GM10266 (cell line): ENCODE data around the gene RBMS1.
"Not testable (repeated sequence)": the region's sequence is repeated elsewhere in the genome, so short reads cannot be mapped to it uniquely, and the experiment has no call there.

ENCODE experiments used
- DNase-seq: peaks from one replicate; pipeline ENCODE4 v3.0.0; 2012; ENCODE audit errors: extremely low spot score
- CTCF ChIP-seq: IDR thresholded peaks from 2 replicates; pipeline ENCODE4 v1.5.1; 2012; ENCODE audit warnings: mild to moderate bottlenecking, low read depth; ENCODE audit not compliant: control insufficient read depth, insufficient read depth; ENCODE audit errors: missing control alignments

Gene RBMS1

GRCh38 chr2:160491911-160492371 lies 1.7 kb downstream of the RBMS1 start:
- DNase-seq, result no peak
- TF ChIP-seq CTCF, result no peak

GRCh38 chr2:160490733-160491685 lies 2.6 kb downstream of the RBMS1 start:
- no peak for DNase-seq
- TF ChIP-seq CTCF, result no peak

GRCh38 chr2:160489111-160489510 lies 4.5 kb downstream of the RBMS1 start:
- DNase-seq, result no peak

GRCh38 chr2:160488289-160488688 lies 5.3 kb downstream of the RBMS1 start:
- not testable (repeated sequence) for DNase-seq

More at GRCh38 chr2:160489111-160489510, 4.5 kb downstream of the RBMS1 start:
- TF ChIP-seq CTCF, result no peak

- DNase-seq, result no peak
- no peak for TF ChIP-seq CTCF
Observed at GRCh38 chr2:160486341-160486740, 7.3 kb downstream of the RBMS1 start.

- no peak for DNase-seq
- no peak for TF ChIP-seq CTCF
Observed at GRCh38 chr2:160484859-160485520, 8.6 kb downstream of the RBMS1 start.

- no peak for DNase-seq
- TF ChIP-seq CTCF, result no peak
Observed at GRCh38 chr2:160482673-160483072, 10.9 kb downstream of the RBMS1 start.
